OCI-LY1 (cell line): ENCODE data around the gene KLHL35.
"Not testable (repeated sequence)": the region's sequence is repeated elsewhere in the genome, so short reads cannot be mapped to it uniquely, and the experiment has no call there.

Source experiments
- H2AFZ ChIP-seq: fragments of 200-600 bp; sonication (generic), shearing (Covaris generic); 2 replicates; pipeline ENCODE4 v1.6.0; 2014; ENCODE audit warnings: antibody characterized with exemption, mild to moderate bottlenecking, low read length
- H3F3A ChIP-seq: fragments of 200-600 bp; sonication (generic), shearing (Covaris generic); 2 replicates; pipeline ENCODE4 v1.6.0; 2014; ENCODE audit warnings: mild to moderate bottlenecking, antibody characterized with exemption, low read length, moderate library complexity; ENCODE audit not compliant: insufficient read depth
- H3K27ac ChIP-seq: fragments of 200-600 bp; sonication (generic); 2 replicates; pipeline ENCODE4 v1.5.1; 2014; ENCODE audit warnings: low read length, mixed run types, mild to moderate bottlenecking, low read depth; ENCODE audit not compliant: poor library complexity, severe bottlenecking
- H3K27me3 ChIP-seq: fragments of 200-600 bp; sonication (generic); 2 replicates; pipeline ENCODE4 v1.6.0; 2014; ENCODE audit warnings: antibody characterized with exemption, mild to moderate bottlenecking, low read length, moderate library complexity; ENCODE audit not compliant: insufficient read depth
- H3K36me3 ChIP-seq: fragments of 200-600 bp; sonication (generic); 2 replicates; pipeline ENCODE4 v1.6.1; 2014; ENCODE audit warnings: mild to moderate bottlenecking, antibody characterized with exemption, low read length, moderate library complexity, mixed read lengths; ENCODE audit not compliant: insufficient read depth
- H3K4me1 ChIP-seq: fragments of 200-600 bp; sonication (generic); 2 replicates; pipeline ENCODE4 v1.5.1; 2014; ENCODE audit warnings: mild to moderate bottlenecking, low read length, moderate library complexity; ENCODE audit not compliant: insufficient read depth, severe bottlenecking
- H3K4me2 ChIP-seq: fragments of 200-600 bp; sonication (generic), shearing (Covaris generic); 2 replicates; pipeline ENCODE4 v1.6.1; 2014; ENCODE audit warnings: low read length
- H3K4me3 ChIP-seq: fragments of 200-600 bp; sonication (generic); 2 replicates; pipeline ENCODE4 v1.5.1; 2014; ENCODE audit warnings: low read length, low read depth, mild to moderate bottlenecking, mixed read lengths; ENCODE audit not compliant: poor library complexity, severe bottlenecking
- H3K79me2 ChIP-seq: fragments of 200-600 bp; shearing (Covaris generic); 2 replicates; pipeline ENCODE4 v1.6.1; 2016; ENCODE audit warnings: mixed run types, low read length, mixed read lengths; ENCODE audit not compliant: insufficient read depth
- H3K9ac ChIP-seq: fragments of 200-600 bp; sonication (generic), shearing (Covaris generic); 2 replicates; pipeline ENCODE4 v1.6.1; 2014; ENCODE audit warnings: mild to moderate bottlenecking, low read length, mixed read lengths
- H3K9me2 ChIP-seq: fragments of 200-600 bp; sonication (generic), shearing (Covaris generic); 2 replicates; pipeline ENCODE4 v1.6.1; 2014; ENCODE audit warnings: low read depth, mild to moderate bottlenecking, low read length, mixed read lengths
- H3K9me3 ChIP-seq: fragments of 200-600 bp; shearing (Covaris generic); 2 replicates; pipeline ENCODE4 v1.6.1; 2014; ENCODE audit warnings: low read length, mixed read lengths
- H4K20me1 ChIP-seq: fragments of 200-600 bp; sonication (generic), shearing (Covaris generic); 2 replicates; pipeline ENCODE4 v1.6.0; 2016; ENCODE audit warnings: mild to moderate bottlenecking, low read length; ENCODE audit not compliant: insufficient read depth
- CTCF ChIP-seq: fragments of 200-600 bp; sonication (generic), shearing (Covaris generic); IDR thresholded peaks from 2 replicates; pipeline ENCODE4 v1.5.1; 2017; ENCODE audit warnings: mild to moderate bottlenecking, antibody characterized with exemption, low read length, moderate library complexity, mixed read lengths
- EZH2 ChIP-seq: fragments of 200-600 bp; sonication (generic), shearing (Covaris generic); IDR thresholded peaks from 2 replicates; pipeline ENCODE4 v1.8.0; 2017; ENCODE audit warnings: borderline replicate concordance, mixed run types, mild to moderate bottlenecking, antibody characterized with exemption, low read length, moderate library complexity, mixed read lengths

KLHL35 gene

GRCh38 chr11:75420224-75421034 is 12.6 kb downstream of the KLHL35 start:
- Histone ChIP-seq H3K4me1 (no peaks in the 10 kb centered on the region), H3K9ac (no peak overlapping the region), H3K9me3 (no peaks in the 10 kb centered on the region), H3K4me3 (no peak overlapping the region), H2AFZ (no peak overlapping the region), H3K27me3 (no peaks in the 10 kb centered on the region), H3K79me2 (no peaks in the 10 kb centered on the region), H3K27ac (no peak overlapping the region), H3F3A (no peaks in the 10 kb centered on the region), H3K36me3 (peaks cover 4% of the 10 kb centered on the region), H3K9me2 (no peaks in the 10 kb centered on the region), H3K4me2 (no peak overlapping the region), H4K20me1 (no peaks in the 10 kb centered on the region)
- no peak for TF ChIP-seq CTCF
- TF ChIP-seq EZH2: no peak

GRCh38 chr11:75413864-75414263 is 19.1 kb downstream of the KLHL35 start:
- H3K9me2 ChIP-seq: no peaks in the 10 kb centered on the region
- no peak overlapping the region for H3K27ac ChIP-seq
- no peaks in the 10 kb centered on the region for H3K9me3 ChIP-seq
- H2AFZ ChIP-seq: no peak overlapping the region
- no peaks in the 10 kb centered on the region for H3K27me3 ChIP-seq
- H3K79me2 ChIP-seq: no peaks in the 10 kb centered on the region
- no peaks in the 10 kb centered on the region for H4K20me1 ChIP-seq
- H3K4me3 ChIP-seq: no peak overlapping the region
- H3F3A ChIP-seq: no peaks in the 10 kb centered on the region
- no peak for TF ChIP-seq EZH2
- no peak for TF ChIP-seq CTCF
- H3K4me1 ChIP-seq: no peaks in the 10 kb centered on the region
- H3K4me2 ChIP-seq: no peak overlapping the region
- H3K9ac ChIP-seq: no peak overlapping the region
- H3K36me3 ChIP-seq: peaks cover 37% of the 10 kb centered on the region

- peaks cover 44% of the 10 kb centered on the region for H3K36me3 ChIP-seq
- not testable (repeated sequence) for H4K20me1 ChIP-seq, H3K4me2 ChIP-seq, H3K4me1 ChIP-seq, H3K4me3 ChIP-seq, H2AFZ ChIP-seq, H3K27me3 ChIP-seq, H3K27ac ChIP-seq, H3K9ac ChIP-seq, H3K9me2 ChIP-seq, H3K9me3 ChIP-seq, H3F3A ChIP-seq, H3K79me2 ChIP-seq
These were observed 19.9 kb downstream of the KLHL35 start for GRCh38 chr11:75413146-75413545.

- H3K4me2 ChIP-seq, H3K9me3 ChIP-seq, H3K9ac ChIP-seq, H3K9me2 ChIP-seq, H3K4me1 ChIP-seq, H3K27ac ChIP-seq, H3K79me2 ChIP-seq, H3F3A ChIP-seq, H2AFZ ChIP-seq, H3K27me3 ChIP-seq, H3K4me3 ChIP-seq, H4K20me1 ChIP-seq: not testable (repeated sequence)
- peaks cover 66% of the 10 kb centered on the region for H3K36me3 ChIP-seq
These were observed 23.0 kb downstream of the KLHL35 start for GRCh38 chr11:75409971-75410370.
